ENCODE results near the gene TENM3. TPM values are rescaled to one million over a fixed set of nuclear protein-coding genes. Genes with fewer than 3 reads are reported as not detected.

TENM3 gene
- total and polyA plus RNA-seq, 2 of the 8 experiments (the other 6 are each of a cell fraction or from before 2014, with no cell fraction given), result 36.9 to 69.3 TPM

GRCh38 chr4:182350041-182350440, 106.8 kb downstream of the TENM3 start:
- H3K23me2 ChIP-seq (ENCODE audit: low read depth, low read length), result no peaks in the 10 kb centered on the region
- no peaks in the 10 kb centered on the region for H3K79me2 ChIP-seq (ENCODE audit: control insufficient read depth in 1 of 2, insufficient read depth in 2 of 2, low read length in 2 of 2)
- 81% methylated on average over 3 of the region's 3 CpGs; no CpG with 5 or more reads in 1 of the 2 experiments for WGBS, 2 experiments (ENCODE audit: extremely low coverage in 1 of 2, insufficient coverage in 1 of 2, insufficient read length in 1 of 2, insufficient replicate concordance in 2 of 2, low coverage in 1 of 2, low lambda C conversion rate in 2 of 2, missing lambda C conversion rate in 1 of 2)
- ChIA-PET POLR2A (ENCODE audit: partially characterized antibody) (no interaction called here), CTCF (ENCODE audit: partially characterized antibody) (no interaction called here)
- H3K27me3 ChIP-seq (replicated peaks in 1 of 4; ENCODE audit: control insufficient read depth in 3 of 4, extremely low read depth in 1 of 4, insufficient read depth in 3 of 4, low read length in 3 of 4), result no peaks in the 10 kb centered on the region
- H3K9me3 ChIP-seq (ENCODE audit: insufficient read depth in 2 of 2, low read depth in 1 of 2, low read length in 1 of 2), result no peaks in the 10 kb centered on the region
- no peak overlapping the region for H3K56ac ChIP-seq (replicated peaks; ENCODE audit: insufficient read length, low read depth, low read length)
- no peak overlapping the region for H3K14ac ChIP-seq (ENCODE audit: insufficient read length)
- H3K9ac ChIP-seq (replicated peaks in 1 of 4; ENCODE audit: extremely low read depth in 1 of 4, low read depth in 3 of 4, low read length in 3 of 4), result no peak overlapping the region
- no peaks in the 10 kb centered on the region for H3K36me3 ChIP-seq (ENCODE audit: control insufficient read depth in 2 of 4, insufficient read depth in 4 of 4, low read length in 3 of 4)
- no peak overlapping the region for H3K27ac ChIP-seq (ENCODE audit: low read depth, low read length)
- H3K4ac ChIP-seq (replicated peaks; ENCODE audit: insufficient read length, low read depth, low read length), result no peak overlapping the region
- H2BK20ac ChIP-seq (ENCODE audit: low read length), result no peak overlapping the region
- no peak overlapping the region for H3K18ac ChIP-seq (ENCODE audit: extremely low read depth, low read length)
- H4K8ac ChIP-seq (ENCODE audit: extremely low read depth, insufficient read depth, low read length), result no peak overlapping the region
- H2AK5ac ChIP-seq (ENCODE audit: low read depth, low read length), result no peak overlapping the region
- no peak overlapping the region for H2BK5ac ChIP-seq (ENCODE audit: low read depth, low read length)
- H2AFZ ChIP-seq (ENCODE audit: low read length), result no peak overlapping the region
- H2BK15ac ChIP-seq (ENCODE audit: low read length), result no peak overlapping the region
- no peak for FAIRE-seq
- no peaks in the 10 kb centered on the region for H3K79me1 ChIP-seq (ENCODE audit: low read depth, low read length)
- no peak overlapping the region for H4K91ac ChIP-seq (replicated peaks; ENCODE audit: insufficient read length, low read length)
- peaks cover 0 to 11% (median 3%) of the 10 kb centered on the region in 4 experiments; a peak in 5 of 7 replicates for H3K4me1 ChIP-seq (replicated peaks in 1 of 4; ENCODE audit: control insufficient read depth in 3 of 4, insufficient read depth in 4 of 4, low read length in 3 of 4)
- no peak overlapping the region for H3K23ac ChIP-seq (ENCODE audit: insufficient read length)
- no peaks in the 10 kb centered on the region for H4K20me1 ChIP-seq (replicated peaks in 1 of 2; ENCODE audit: control insufficient read depth in 1 of 2, insufficient read depth in 2 of 2, low read length in 2 of 2)
- H2BK120ac ChIP-seq (replicated peaks; ENCODE audit: low read depth, low read length), result no peak overlapping the region
- no peak overlapping the region for H4K5ac ChIP-seq (ENCODE audit: insufficient read length, low read depth, low read length)
- H2BK12ac ChIP-seq (ENCODE audit: low read depth, low read length), result no peak overlapping the region
- DNase-seq (ENCODE audit: low read depth in 1 of 2, low spot score in 2 of 2), result no peak
- no peak overlapping the region for H3K4me3 ChIP-seq (ENCODE audit: extremely low read depth in 1 of 4, insufficient read depth in 2 of 4, low read depth in 3 of 4, low read length in 4 of 4)
- H3K4me2 ChIP-seq (ENCODE audit: insufficient read depth in 1 of 2, low read depth in 2 of 2, low read length in 2 of 2), result no peak overlapping the region
- TF ChIP-seq TAF7 (optimal IDR thresholded peaks at IDR 0.05; ENCODE audit: borderline replicate concordance, low read depth, low read length) (no peak), SP1 (IDR thresholded peaks at IDR 0.05; ENCODE audit: low read depth, low read length) (no peak), RAD21 (IDR thresholded peaks at IDR 0.05 in 1 of 2, conservative IDR thresholded peaks at IDR 0.05 in 1 of 2; ENCODE audit: low read depth in 2 of 2, low read length in 2 of 2) (no peak), RBBP5 (IDR thresholded peaks at IDR 0.05; ENCODE audit: borderline replicate concordance, low read depth, low read length) (no peak), E2F6 (IDR thresholded peaks at IDR 0.05) (no peak)
- TF ChIP-seq, protein P1, sequence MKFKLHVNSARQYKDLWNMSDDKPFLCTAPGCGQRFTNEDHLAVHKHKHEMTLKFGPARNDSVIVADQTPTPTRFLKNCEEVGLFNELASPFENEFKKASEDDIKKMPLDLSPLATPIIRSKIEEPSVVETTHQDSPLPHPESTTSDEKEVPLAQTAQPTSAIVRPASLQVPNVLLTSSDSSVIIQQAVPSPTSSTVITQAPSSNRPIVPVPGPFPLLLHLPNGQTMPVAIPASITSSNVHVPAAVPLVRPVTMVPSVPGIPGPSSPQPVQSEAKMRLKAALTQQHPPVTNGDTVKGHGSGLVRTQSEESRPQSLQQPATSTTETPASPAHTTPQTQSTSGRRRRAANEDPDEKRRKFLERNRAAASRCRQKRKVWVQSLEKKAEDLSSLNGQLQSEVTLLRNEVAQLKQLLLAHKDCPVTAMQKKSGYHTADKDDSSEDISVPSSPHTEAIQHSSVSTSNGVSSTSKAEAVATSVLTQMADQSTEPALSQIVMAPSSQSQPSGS (IDR thresholded peaks at IDR 0.05; ENCODE audit: low read length), result no peak
